CD14-positive monocyte (primary cell): ENCODE data around the gene TTC7B. TPM values are rescaled to one million over a fixed set of nuclear protein-coding genes. Genes with fewer than 3 reads are reported as not detected.

Experiments used
- DNase-seq, 3 donors: peaks; one replicate each; pipeline ENCODE4 v3.0.0-alpha.2; 2011 to 2022
- H2AFZ ChIP-seq: 2 replicates; pipeline ENCODE4 v1.6.0; 2012; ENCODE audit warnings: mild to moderate bottlenecking, low read depth, low read length, inconsistent platforms; ENCODE audit not compliant: insufficient read depth, poor library complexity, severe bottlenecking
- H3K27ac ChIP-seq, 2 donors: 1 replicate in 1 of 2; 2 replicates in 1 of 2; pipeline ENCODE4 v1.5.1; 2012 to 2013; ENCODE audit warnings: low read length in 2 of 2, control low read depth in 1 of 2, inconsistent platforms in 1 of 2, low read depth in 1 of 2, mild to moderate bottlenecking in 1 of 2
- H3K27me3 ChIP-seq, 2 donors: one replicate each; pipeline versions ENCODE4 v1.6.0 to v1.6.1; 2011 to 2013; ENCODE audit warnings: low read length in 2 of 2; ENCODE audit not compliant: control insufficient read depth in 2 of 2, insufficient read depth in 2 of 2
- H3K36me3 ChIP-seq, 2 donors: replicated peaks in 1 of 2; 1 replicate in 1 of 2; 2 replicates in 1 of 2; pipeline versions ENCODE4 v1.5.1 to v1.6.1; 2012 to 2013; ENCODE audit warnings: low read length in 2 of 2, control low read depth in 1 of 2, inconsistent platforms in 1 of 2, mild to moderate bottlenecking in 1 of 2; ENCODE audit not compliant: insufficient read depth in 2 of 2, control insufficient read depth in 1 of 2
- H3K4me1 ChIP-seq, 2 donors: 1 replicate in 1 of 2; 2 replicates in 1 of 2; pipeline versions ENCODE4 v1.5.1 to v1.6.1; 2012 to 2013; ENCODE audit warnings: low read length in 2 of 2, control low read depth in 1 of 2, inconsistent platforms in 1 of 2, mild to moderate bottlenecking in 1 of 2, moderate library complexity in 1 of 2; ENCODE audit not compliant: insufficient read depth in 2 of 2, control insufficient read depth in 1 of 2
- H3K4me2 ChIP-seq: replicated peaks from 2 replicates; pipeline ENCODE3; 2012; ENCODE audit warnings: low read length, moderate library complexity, mild to moderate bottlenecking; ENCODE audit not compliant: poor library complexity, severe bottlenecking; ENCODE audit errors: extremely low read depth
- H3K4me3 ChIP-seq, 3 experiments: fragments of 200-600 bp in 1 of 3; sonication (generic) in 1 of 3; replicated peaks in 1 of 3; 1 replicate in 2 of 3; 2 replicates in 1 of 3; pipeline ENCODE4 v1.5.1; 2011 to 2013; ENCODE audit warnings: low read length in 3 of 3, mild to moderate bottlenecking in 3 of 3, control low read depth in 2 of 3, low read depth in 2 of 3, inconsistent platforms in 1 of 3, moderate library complexity in 1 of 3
- H3K79me2 ChIP-seq: 2 replicates; pipeline ENCODE4 v1.6.0; 2012; ENCODE audit warnings: mild to moderate bottlenecking, control low read depth, inconsistent platforms, low read length, moderate library complexity; ENCODE audit not compliant: insufficient read depth
- H3K9ac ChIP-seq: 2 replicates; pipeline ENCODE4 v1.6.0; 2017; ENCODE audit warnings: low read length, mild to moderate bottlenecking; ENCODE audit not compliant: insufficient read depth, poor library complexity, severe bottlenecking
- H3K9me3 ChIP-seq, 2 donors: replicated peaks in 1 of 2; 1 replicate in 1 of 2; 2 replicates in 1 of 2; pipeline versions ENCODE4 v1.5.1 to v1.6.1; 2012 to 2013; ENCODE audit warnings: low read length in 2 of 2, control low read depth in 1 of 2; ENCODE audit not compliant: control insufficient read depth in 1 of 2, insufficient read depth in 1 of 2
- H4K20me1 ChIP-seq: 2 replicates; pipeline ENCODE4 v1.6.0; 2012; ENCODE audit warnings: mild to moderate bottlenecking, low read length, control low read depth, moderate library complexity; ENCODE audit not compliant: insufficient read depth
- H3K27ac Mint-ChIP-seq, 7 donors: one replicate each; pipeline ENCODE4 v1.8.0; 2020; ENCODE audit warnings: mild to moderate bottlenecking in 7 of 7, mixed read lengths in 7 of 7, moderate library complexity in 6 of 7, inconsistent platforms in 2 of 7
- H3K27me3 Mint-ChIP-seq, 3 donors: one replicate each; pipeline ENCODE4 v1.8.0; 2021 to 2022; ENCODE audit warnings: low read depth in 3 of 3, mild to moderate bottlenecking in 3 of 3, mixed read lengths in 3 of 3, moderate library complexity in 3 of 3, inconsistent platforms in 1 of 3
- H3K36me3 Mint-ChIP-seq, 2 donors: one replicate each; pipeline ENCODE4 v1.8.0; 2020; ENCODE audit warnings: mixed read lengths in 2 of 2, inconsistent platforms in 1 of 2, mild to moderate bottlenecking in 1 of 2
- H3K4me1 Mint-ChIP-seq: one replicate; pipeline ENCODE4 v1.8.0; 2020; ENCODE audit warnings: mild to moderate bottlenecking, mixed read lengths
- H3K4me3 Mint-ChIP-seq, 2 donors: one replicate each; pipeline ENCODE4 v1.8.0; 2020; ENCODE audit warnings: mild to moderate bottlenecking in 2 of 2, mixed read lengths in 2 of 2, moderate library complexity in 1 of 2
- H3K9me3 Mint-ChIP-seq, 7 donors: one replicate each; pipeline ENCODE4 v1.8.0; 2020 to 2022; ENCODE audit warnings: mixed read lengths in 7 of 7, mild to moderate bottlenecking in 6 of 7, moderate library complexity in 6 of 7, inconsistent platforms in 2 of 7
- WGBS: methylation state at CpG from one replicate; pipeline ENCODE4 v1.1.5; 2013; ENCODE audit warnings: missing lambda C conversion rate; ENCODE audit not compliant: insufficient coverage; 5-methylcytosine and 5-hydroxymethylcytosine counted together
- intact Hi-C, 2 donors: fragments of 100-400 bp; cut with micrococcal nuclease; formaldehyde crosslinking; loops; one replicate each; pipeline versions ENCODE4 v1.15.0 to v1.15.1; 2023
- polyA plus RNA-seq, 3 donors: library from polyadenylated mRNA; depleted of rRNA in 1 of 3; unstranded in 2 of 3; stranded (reverse) in 1 of 3; fragments of 300-500 nt in 2 of 3; fragments of >200 nt in 1 of 3; fragmentation: Illumina TruSeq in 2 of 3; gene quantifications; 1 replicate in 2 of 3; 2 replicates in 1 of 3; pipeline ENCODE4 v1.2.3, GENCODE V29; 2012 to 2021
- TF ChIP-seq, protein P1 (sequence below): fragments of 200-600 bp; IDR thresholded peaks from one replicate; pipeline ENCODE4 v1.8.0; 2022; ENCODE audit warnings: antibody characterized with exemption, mild to moderate bottlenecking

Gene TTC7B
- polyA plus RNA-seq, 3 donors = 0.87 to 2.6 (median 1.2) TPM

DNA sequence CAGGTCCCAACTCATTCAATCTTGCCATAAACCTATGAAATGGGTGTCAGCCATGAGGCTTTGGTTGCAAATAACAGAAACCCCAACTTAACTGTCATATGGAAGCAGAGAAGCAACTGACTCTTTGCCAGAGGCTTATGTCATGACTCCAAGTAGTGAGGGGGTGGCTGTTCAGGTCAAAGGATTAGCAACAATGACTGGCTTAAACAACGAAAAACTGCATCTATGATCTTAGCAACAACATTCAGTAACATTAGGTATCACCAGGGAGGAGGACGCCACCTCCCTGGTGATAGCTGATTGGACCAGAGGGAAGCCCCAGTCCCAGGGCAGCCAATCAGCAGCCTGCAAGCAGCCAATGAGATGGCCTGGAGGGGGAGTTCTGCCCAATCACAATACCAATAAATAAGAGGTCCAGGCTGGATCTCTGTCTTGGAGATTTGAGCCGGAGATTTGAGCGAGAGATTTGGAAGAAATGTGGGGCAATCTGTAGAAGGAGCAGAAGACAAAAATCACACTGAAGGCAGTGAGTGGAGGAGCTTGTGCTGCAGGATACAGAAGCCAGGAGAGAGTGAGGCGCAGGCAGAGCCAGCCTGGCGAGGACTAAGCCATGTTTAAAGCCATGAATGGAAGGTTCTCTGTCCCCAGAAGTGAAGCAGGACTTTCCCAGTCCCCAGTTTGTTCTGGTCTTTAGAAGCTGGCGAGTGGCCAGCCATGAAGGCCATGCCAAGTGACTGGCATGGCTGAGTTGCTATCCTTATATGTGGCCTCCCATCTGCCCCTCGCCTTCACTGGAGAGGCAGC is 326.1 kb downstream of the TTC7B start:
- Mint-ChIP-seq H3K27me3 (peaks cover 2 to 5% (median 3%) of the 10 kb centered on the region in 3 donors), H3K27ac (no peak overlapping the region), H3K4me1 (no peaks in the 10 kb centered on the region), H3K4me3 (no peak overlapping the region), H3K36me3 (no peaks in the 10 kb centered on the region), H3K9me3 (peaks cover 0 to 5% (median 0%) of the 10 kb centered on the region in 7 donors)
- DNase-seq = no peak
- Histone ChIP-seq H2AFZ (no peak overlapping the region), H3K79me2 (no peaks in the 10 kb centered on the region), H3K4me1 (no peaks in the 10 kb centered on the region), H3K27ac (no peak overlapping the region), H3K9ac (no peak overlapping the region), H3K9me3 (no peaks in the 10 kb centered on the region), H3K4me3 (no peak overlapping the region), H3K27me3 (no peaks in the 10 kb centered on the region), H4K20me1 (no peaks in the 10 kb centered on the region), H3K4me2 (no peak overlapping the region), H3K36me3 (no peaks in the 10 kb centered on the region)
- intact Hi-C loops = no loop called here
- TF ChIP-seq, protein P1, sequence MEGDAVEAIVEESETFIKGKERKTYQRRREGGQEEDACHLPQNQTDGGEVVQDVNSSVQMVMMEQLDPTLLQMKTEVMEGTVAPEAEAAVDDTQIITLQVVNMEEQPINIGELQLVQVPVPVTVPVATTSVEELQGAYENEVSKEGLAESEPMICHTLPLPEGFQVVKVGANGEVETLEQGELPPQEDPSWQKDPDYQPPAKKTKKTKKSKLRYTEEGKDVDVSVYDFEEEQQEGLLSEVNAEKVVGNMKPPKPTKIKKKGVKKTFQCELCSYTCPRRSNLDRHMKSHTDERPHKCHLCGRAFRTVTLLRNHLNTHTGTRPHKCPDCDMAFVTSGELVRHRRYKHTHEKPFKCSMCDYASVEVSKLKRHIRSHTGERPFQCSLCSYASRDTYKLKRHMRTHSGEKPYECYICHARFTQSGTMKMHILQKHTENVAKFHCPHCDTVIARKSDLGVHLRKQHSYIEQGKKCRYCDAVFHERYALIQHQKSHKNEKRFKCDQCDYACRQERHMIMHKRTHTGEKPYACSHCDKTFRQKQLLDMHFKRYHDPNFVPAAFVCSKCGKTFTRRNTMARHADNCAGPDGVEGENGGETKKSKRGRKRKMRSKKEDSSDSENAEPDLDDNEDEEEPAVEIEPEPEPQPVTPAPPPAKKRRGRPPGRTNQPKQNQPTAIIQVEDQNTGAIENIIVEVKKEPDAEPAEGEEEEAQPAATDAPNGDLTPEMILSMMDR = no peak
- 88% methylated on average over 5 of the region's 8 CpGs for WGBS

DNA sequence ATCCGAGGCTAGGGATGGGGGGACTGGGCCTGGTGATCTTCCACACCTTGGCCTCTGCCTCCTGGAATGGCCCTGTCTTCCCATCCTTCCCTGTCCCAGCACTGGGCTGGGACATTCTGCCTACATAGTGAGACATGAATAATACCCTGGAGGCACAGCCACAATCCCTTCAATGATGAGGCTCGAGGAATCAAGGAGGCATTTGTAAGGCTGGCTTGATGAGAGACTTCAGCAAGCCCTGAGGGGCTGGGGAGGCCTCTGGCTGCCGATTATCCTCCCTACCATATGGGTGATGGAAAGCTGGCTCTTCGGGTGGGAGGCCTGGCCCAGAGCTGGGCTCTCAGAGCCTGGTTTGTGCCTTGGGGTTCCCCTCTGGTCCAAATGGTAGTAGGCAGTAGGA is 326.9 kb downstream of the TTC7B start:
- peaks cover 0 to 5% (median 0%) of the 10 kb centered on the region in 7 donors for H3K9me3 Mint-ChIP-seq
- H3K36me3 Mint-ChIP-seq = no peaks in the 10 kb centered on the region
- H3K4me1 Mint-ChIP-seq = peaks cover 1% of the 10 kb centered on the region
- H3K36me3 ChIP-seq = no peaks in the 10 kb centered on the region
- no peaks in the 10 kb centered on the region for H3K27me3 ChIP-seq
- H3K4me3 ChIP-seq = no peak overlapping the region
- H3K4me1 ChIP-seq = no peaks in the 10 kb centered on the region
- no peaks in the 10 kb centered on the region for H4K20me1 ChIP-seq
- H3K9me3 ChIP-seq = no peaks in the 10 kb centered on the region
- H3K27ac Mint-ChIP-seq = no peak overlapping the region
- H3K27ac ChIP-seq = no peak overlapping the region
- TF ChIP-seq, protein P1 = no peak
- no peak overlapping the region for H3K9ac ChIP-seq
- DNase-seq = no peak
- H3K4me2 ChIP-seq = no peak overlapping the region
- H3K4me3 Mint-ChIP-seq = no peak overlapping the region
- H3K79me2 ChIP-seq = no peaks in the 10 kb centered on the region
- peaks cover 2 to 5% (median 3%) of the 10 kb centered on the region in 3 donors for H3K27me3 Mint-ChIP-seq
- intact Hi-C loops = no loop called here
- H2AFZ ChIP-seq = no peak overlapping the region
- whole genome bisulfite sequencing = 100% methylated on average over 1 of the region's 4 CpGs
